Ecto neural progenitor cell (in vitro differentiated cells): ENCODE measurements around the gene CCL8.

Experiments used
- DNase-seq: peaks from one replicate; pipeline ENCODE4 v3.0.0-alpha.2; 2018; ENCODE audit warnings: low spot score

The CCL8 gene

GRCh38 chr17:34319039-34319483, at the start of gene CCL8:
Gene CCL8, plus strand, starts transcription at chr17:34319435. Its CDS starts 67 bp downstream, at chr17:34319502.
- no peak for DNase-seq

GRCh38 chr17:34269969-34270368, 49.3 kb upstream of the CCL8 start, which contains the start of gene CCL7:
Gene CCL7, plus strand, starts transcription at chr17:34270221. Its CDS starts 70 bp downstream, at chr17:34270291.
- DNase-seq, result no peak

GRCh38 chr17:34275881-34276280, 43.4 kb upstream of the CCL8 start:
- DNase-seq, result no peak

- no peak for DNase-seq
Observed at GRCh38 chr17:34276826-34277225, 42.4 kb upstream of the CCL8 start.

GRCh38 chr17:34283571-34283970, 35.7 kb upstream of the CCL8 start:
- no peak for DNase-seq

GRCh38 chr17:34285286-34285792, 33.9 kb upstream of the CCL8 start, which contains the start of gene CCL11:
Gene CCL11, plus strand, starts transcription at chr17:34285742. Its CDS starts 67 bp downstream, at chr17:34285809.
- DNase-seq, result peak; percentile 22

- DNase-seq, result no peak
Observed at GRCh38 chr17:34287875-34288274, 31.4 kb upstream of the CCL8 start.

GRCh38 chr17:34290586-34290985, 28.6 kb upstream of the CCL8 start:
- DNase-seq, result no peak

- peak; percentile 18 for DNase-seq
Observed at GRCh38 chr17:34291721-34292348, 27.4 kb upstream of the CCL8 start.

- DNase-seq, result no peak
Observed at GRCh38 chr17:34299027-34299426, 20.2 kb upstream of the CCL8 start.

GRCh38 chr17:34299956-34300577, 19.2 kb upstream of the CCL8 start:
- DNase-seq, result peak; percentile 18

GRCh38 chr17:34300652-34301370, 18.4 kb upstream of the CCL8 start:
- peak; percentile 23 for DNase-seq

GRCh38 chr17:34301986-34302385, 17.2 kb upstream of the CCL8 start:
- DNase-seq, result peak; percentile 8

- no peak for DNase-seq
Observed at GRCh38 chr17:34302636-34303035, 16.6 kb upstream of the CCL8 start.

GRCh38 chr17:34303606-34304005, 15.6 kb upstream of the CCL8 start:
- DNase-seq, result peak; percentile 14

GRCh38 chr17:34305061-34305460, 14.2 kb upstream of the CCL8 start:
- DNase-seq, result peak; percentile 19

GRCh38 chr17:34305606-34306005, 13.6 kb upstream of the CCL8 start:
- DNase-seq, result peak; percentile 6

GRCh38 chr17:34306466-34306865, 12.8 kb upstream of the CCL8 start:
- DNase-seq, result peak; percentile 48

GRCh38 chr17:34307110-34307509, 12.1 kb upstream of the CCL8 start:
- peak; percentile 21 for DNase-seq

GRCh38 chr17:34308371-34308770, 10.9 kb upstream of the CCL8 start:
- no peak for DNase-seq

- no peak for DNase-seq
Observed at GRCh38 chr17:34311291-34311690, 7.9 kb upstream of the CCL8 start.

GRCh38 chr17:34312080-34312479, 7.2 kb upstream of the CCL8 start:
- no peak for DNase-seq

GRCh38 chr17:34313164-34313563, 6.1 kb upstream of the CCL8 start:
- no peak for DNase-seq
